GM12874 (cell line): ENCODE measurements around the gene ITGBL1.

ENCODE experiments used
- TF ChIP-seq, protein P1 (sequence below): IDR thresholded peaks from 2 replicates; pipeline ENCODE4 v1.5.1; 2011; ENCODE audit warnings: low read depth, mild to moderate bottlenecking, control low read depth, low read length, moderate library complexity; ENCODE audit not compliant: insufficient read depth

ITGBL1 gene

DNA sequence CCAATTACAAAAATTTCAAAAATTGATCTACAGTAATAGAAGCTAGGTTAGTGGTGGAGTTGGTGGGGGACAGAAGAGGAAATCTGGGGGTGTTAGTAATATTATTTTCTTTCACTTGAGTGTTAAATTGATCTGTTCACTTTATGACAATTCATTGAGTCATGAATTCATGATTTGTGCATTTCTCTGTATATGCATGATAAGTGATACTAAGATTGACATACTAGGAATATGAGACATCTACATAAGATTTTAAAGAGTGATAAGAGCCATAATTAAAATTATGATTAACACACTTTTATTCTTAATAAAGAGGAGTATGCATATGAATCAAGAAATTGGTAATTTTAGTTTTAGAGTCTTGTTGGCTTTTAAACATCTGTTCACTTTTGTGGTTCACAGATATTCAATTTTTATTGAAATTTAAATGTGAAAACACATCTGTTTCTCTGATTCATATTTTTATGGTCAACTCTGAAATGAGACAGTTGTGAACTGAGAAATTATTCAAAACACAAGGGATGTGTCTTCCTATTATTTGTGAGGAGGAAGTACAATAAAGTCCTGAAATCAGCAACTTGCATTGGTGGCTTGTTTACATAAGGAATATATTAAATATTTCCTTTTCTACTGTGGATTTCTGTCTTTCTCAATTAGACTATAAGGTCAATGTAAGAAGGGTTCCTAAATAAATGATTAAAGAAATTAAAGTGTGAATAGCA lies 196.5 kb downstream of the ITGBL1 start:
- TF ChIP-seq, protein P1, sequence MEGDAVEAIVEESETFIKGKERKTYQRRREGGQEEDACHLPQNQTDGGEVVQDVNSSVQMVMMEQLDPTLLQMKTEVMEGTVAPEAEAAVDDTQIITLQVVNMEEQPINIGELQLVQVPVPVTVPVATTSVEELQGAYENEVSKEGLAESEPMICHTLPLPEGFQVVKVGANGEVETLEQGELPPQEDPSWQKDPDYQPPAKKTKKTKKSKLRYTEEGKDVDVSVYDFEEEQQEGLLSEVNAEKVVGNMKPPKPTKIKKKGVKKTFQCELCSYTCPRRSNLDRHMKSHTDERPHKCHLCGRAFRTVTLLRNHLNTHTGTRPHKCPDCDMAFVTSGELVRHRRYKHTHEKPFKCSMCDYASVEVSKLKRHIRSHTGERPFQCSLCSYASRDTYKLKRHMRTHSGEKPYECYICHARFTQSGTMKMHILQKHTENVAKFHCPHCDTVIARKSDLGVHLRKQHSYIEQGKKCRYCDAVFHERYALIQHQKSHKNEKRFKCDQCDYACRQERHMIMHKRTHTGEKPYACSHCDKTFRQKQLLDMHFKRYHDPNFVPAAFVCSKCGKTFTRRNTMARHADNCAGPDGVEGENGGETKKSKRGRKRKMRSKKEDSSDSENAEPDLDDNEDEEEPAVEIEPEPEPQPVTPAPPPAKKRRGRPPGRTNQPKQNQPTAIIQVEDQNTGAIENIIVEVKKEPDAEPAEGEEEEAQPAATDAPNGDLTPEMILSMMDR: no peak

DNA sequence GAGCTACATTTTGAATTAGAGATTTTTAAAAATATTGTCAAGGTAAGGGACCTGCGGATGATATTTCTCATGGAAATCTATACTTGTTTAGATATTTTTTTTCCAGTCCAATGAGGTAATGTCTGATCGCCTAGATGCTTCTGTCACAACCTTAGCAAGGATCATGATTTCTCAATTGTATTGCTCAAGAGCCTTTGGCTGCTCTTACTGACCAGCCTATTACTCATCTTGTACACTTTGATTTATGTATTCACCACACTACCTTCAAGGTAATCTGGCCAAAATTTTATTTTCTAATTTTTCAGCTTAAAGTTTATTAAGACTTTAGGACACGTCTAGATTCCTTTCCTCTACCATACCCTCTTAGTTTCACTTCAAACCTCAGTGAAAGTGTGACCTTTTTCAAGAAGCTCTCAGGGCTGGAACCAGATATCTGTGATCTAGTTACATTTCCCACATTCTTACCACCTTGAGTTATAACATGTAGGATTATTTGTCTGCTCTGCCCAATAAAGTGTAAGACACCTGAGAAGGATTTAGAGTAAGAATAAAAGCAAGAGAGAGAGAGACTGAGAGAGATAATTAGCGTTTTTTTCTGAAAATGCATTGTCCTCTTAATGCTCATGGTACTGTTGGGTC lies 197.1 kb downstream of the ITGBL1 start:
- TF ChIP-seq, protein P1: no peak

DNA sequence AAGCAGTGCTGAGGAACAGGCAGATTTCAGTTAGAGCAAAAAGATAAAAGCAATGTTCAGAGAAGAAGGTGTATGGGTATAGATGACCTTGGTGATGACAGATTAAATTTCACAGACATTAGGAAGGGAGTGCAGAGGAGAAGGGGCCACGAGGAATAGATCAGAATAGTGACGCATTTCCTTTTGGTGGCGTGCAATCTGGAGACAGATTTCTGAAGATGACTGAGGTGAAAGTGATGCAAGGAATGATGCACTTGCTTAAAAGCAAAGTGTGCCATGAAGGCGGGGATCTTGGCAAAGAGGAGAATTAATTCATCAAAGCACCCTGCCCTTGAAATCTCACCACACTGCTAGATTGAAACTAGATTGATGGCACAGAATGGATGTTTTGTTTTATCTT lies 202.4 kb downstream of the ITGBL1 start:
- TF ChIP-seq, protein P1: no peak

DNA sequence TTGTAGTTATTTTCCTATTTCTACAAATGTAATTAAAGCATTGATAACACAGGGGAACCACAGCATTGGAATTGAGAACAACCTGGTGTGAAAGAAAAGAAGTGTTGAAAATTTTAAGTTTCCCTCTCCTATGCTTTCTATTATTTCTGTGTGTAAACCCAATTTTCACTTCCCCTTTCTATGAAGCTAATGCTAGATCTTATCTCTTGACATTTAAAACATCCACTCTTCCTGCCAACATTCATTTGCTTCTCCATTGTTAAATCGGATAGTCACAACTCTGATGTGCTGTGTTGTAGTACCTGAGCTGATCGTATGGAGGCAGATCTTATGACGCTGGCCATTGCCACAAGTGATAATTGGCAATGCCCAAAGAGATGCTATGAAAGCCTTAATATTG lies 203.0 kb downstream of the ITGBL1 start:
- TF ChIP-seq, protein P1: no peak

DNA sequence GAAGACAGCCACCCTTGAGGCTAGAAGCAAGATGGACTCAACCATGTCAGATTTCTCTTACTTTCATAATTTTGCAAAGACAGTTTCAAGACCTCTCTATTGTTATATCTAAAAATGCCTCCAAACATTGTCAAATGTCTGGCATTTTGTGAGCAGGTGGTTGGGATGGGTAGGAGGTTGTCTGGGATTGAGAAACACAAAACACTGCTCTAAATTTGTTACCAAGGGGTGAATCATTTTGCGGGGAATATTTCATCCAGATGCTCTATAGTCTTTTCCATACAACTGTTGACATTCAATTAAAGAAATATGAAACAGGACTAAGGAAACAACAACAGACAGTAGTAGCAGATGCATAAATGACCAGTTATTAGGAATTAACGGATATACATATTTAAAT lies 208.2 kb downstream of the ITGBL1 start:
- TF ChIP-seq, protein P1: no peak

DNA sequence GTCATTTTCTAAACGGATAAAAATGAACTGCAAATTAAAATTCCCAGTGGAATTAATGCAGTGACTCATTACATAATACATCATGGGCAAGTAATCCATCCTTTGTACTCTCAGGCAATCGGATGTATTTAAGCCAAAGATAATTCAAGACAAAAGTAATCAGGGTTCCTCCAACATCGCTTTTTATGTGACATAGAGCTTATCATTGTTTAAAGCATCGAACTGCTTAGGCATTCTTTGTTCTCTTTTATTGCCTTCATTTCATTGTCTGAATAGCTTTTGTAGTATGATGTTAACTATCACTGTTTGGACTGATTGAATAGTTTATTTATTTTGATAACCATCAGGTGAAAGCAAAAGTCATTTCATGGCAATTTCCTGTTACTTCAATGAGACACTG lies 209.4 kb downstream of the ITGBL1 start:
- TF ChIP-seq, protein P1: no peak

DNA sequence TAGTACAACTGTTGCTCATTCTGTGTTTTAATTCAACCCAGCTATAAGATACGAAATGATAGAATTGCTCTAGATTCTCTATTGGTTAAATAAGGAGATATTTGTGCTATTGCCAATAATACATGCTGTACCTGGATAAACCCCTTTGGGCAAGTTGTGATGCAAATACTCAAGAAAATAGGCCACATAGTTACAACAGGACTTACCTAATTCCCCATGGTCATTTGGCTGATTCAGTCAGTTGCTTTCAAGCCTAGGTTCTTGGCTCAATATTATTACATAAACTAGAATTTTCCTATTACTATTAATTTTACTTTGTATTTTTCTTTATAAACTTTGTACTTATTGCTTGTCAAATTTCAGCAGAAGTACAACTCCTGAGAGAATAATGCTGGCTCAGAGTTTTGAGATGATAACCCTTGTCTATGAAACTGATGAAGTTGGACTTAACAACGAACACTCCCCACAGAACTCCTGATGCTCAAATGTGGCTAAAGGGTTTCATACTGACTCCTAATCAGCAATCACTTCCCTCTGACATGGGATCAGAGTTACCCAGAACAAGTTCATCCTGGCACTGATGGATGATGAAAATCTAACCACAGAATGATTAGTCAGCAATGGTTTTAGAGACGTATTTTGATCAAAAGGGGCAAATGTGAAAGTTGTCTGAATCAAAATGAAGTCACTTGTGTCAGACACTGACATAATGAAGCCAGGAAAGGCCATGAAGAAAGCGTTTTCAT lies 221.1 kb downstream of the ITGBL1 start:
- TF ChIP-seq, protein P1: no peak
